ENCODE results near the gene CYP2W1.

DNA sequence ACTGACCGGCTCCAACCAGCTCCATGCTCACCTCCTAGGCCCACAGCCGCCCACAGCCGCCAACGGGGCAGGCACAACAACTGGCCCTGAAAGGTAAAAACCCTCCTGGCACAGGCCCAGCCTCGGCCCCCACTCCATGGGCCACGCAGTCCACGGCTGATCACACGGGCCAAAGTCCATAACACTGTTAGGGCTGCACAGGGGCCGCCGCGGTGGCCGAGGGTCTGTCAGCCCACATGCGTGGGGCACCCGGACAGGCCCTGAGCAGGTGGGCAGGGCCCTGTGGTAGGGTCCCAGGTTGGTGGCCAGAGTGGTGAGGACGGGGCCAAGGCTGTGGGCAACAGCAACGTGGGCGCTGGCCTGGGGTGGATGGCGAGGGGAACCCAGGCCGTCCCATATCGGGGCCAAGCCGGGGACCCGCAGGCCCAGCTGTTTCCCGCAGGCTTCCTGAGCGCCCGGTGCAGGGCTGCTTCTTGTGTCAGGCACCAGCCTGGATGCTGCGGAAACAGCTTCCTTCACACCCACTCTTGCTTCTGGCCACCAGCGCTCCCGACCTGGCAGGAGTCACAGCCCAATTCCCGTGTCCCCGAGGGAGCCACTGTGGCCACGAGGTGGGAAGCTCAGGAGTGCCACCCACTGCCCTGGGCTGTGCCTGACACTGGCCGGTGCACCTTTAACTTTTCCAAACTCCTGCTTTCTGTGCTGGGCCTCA is 29.2 kb downstream of the CYP2W1 start:
- TF ChIP-seq, protein P1, sequence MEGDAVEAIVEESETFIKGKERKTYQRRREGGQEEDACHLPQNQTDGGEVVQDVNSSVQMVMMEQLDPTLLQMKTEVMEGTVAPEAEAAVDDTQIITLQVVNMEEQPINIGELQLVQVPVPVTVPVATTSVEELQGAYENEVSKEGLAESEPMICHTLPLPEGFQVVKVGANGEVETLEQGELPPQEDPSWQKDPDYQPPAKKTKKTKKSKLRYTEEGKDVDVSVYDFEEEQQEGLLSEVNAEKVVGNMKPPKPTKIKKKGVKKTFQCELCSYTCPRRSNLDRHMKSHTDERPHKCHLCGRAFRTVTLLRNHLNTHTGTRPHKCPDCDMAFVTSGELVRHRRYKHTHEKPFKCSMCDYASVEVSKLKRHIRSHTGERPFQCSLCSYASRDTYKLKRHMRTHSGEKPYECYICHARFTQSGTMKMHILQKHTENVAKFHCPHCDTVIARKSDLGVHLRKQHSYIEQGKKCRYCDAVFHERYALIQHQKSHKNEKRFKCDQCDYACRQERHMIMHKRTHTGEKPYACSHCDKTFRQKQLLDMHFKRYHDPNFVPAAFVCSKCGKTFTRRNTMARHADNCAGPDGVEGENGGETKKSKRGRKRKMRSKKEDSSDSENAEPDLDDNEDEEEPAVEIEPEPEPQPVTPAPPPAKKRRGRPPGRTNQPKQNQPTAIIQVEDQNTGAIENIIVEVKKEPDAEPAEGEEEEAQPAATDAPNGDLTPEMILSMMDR (IDR thresholded peaks at IDR 0.05), result no peak
- TF ChIP-seq POLR2A (IDR thresholded peaks at IDR 0.05), result no peak
- no peak for TF ChIP-seq POLR2AphosphoS5 (IDR thresholded peaks at IDR 0.05; ENCODE audit: insufficient read depth in 1 of 2, low read depth in 1 of 2)

Data from vagina (tissue), 2 donors.